ENCODE data around the gene DERL2.
"Not testable (repeated sequence)": the region's sequence is repeated elsewhere in the genome, so short reads cannot be mapped to it uniquely, and the experiment has no call there.

DERL2 gene

GRCh38 chr17:5434984-5435383 is 51.0 kb downstream of the DERL2 start:
- in situ Hi-C loops (cut with HindIII; ENCODE audit: low sequenced_read_pairs) = loop anchor here (5.0 kb wide), 1 partner anchor 37 kb away; no protein-coding TSS in a partner anchor
- H3K4me3 ChIP-seq (ENCODE audit: low read depth, low read length) = no peak overlapping the region
- no peak for TF ChIP-seq CTCF (IDR thresholded peaks at IDR 0.05; ENCODE audit: low read depth, low read length, missing control alignments)
- no peak for DNase-seq (ENCODE audit: low read depth)

DNA sequence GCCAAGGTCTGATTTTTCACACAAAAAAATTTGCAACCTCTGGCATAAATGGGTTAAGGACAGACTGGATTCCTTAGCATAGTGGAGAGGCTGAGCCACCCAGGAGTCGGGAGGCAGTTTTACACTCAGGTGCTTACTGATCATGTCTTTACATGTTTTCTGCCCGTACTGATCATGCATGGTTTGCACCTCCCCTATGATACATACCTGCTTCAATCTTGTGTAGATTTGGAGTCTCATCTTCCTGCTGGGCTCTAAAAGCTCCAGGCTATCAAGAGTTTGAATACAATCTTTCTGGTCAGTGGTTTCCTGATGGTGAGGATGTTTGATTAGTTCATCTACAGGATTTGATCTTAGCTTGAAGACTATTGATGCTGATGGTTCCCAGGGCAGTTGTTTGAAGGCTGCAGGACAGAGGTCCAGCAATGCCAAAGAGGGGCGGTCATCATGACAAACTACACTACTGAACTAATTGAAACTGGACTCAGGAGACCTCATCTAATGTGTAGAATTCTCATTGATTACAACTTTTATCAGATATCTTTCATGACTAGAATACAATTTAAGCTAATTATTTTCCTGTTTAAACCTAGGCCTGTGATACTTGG is 53.9 kb downstream of the DERL2 start:
- H3K4me3 ChIP-seq (ENCODE audit: low read depth, low read length) = no peak overlapping the region
- in situ Hi-C loops (cut with HindIII; ENCODE audit: low sequenced_read_pairs) = no loop called here
- DNase-seq (ENCODE audit: low read depth) = no peak
- TF ChIP-seq CTCF (IDR thresholded peaks at IDR 0.05; ENCODE audit: low read depth, low read length, missing control alignments) = no peak

- in situ Hi-C loops (cut with HindIII; ENCODE audit: low sequenced_read_pairs); H3K4me3 ChIP-seq (ENCODE audit: low read depth, low read length); DNase-seq (ENCODE audit: low read depth): not testable (repeated sequence)
These were observed 54.7 kb downstream of the DERL2 start for GRCh38 chr17:5431234-5431633.

- in situ Hi-C loops (cut with HindIII; ENCODE audit: low sequenced_read_pairs) = no loop called here
- no peak for DNase-seq (ENCODE audit: low read depth)
- H3K4me3 ChIP-seq (ENCODE audit: low read depth, low read length) = no peak overlapping the region
- no peak for TF ChIP-seq CTCF (IDR thresholded peaks at IDR 0.05; ENCODE audit: low read depth, low read length, missing control alignments)
These were observed 55.5 kb downstream of the DERL2 start for GRCh38 chr17:5430413-5430999.

DNA sequence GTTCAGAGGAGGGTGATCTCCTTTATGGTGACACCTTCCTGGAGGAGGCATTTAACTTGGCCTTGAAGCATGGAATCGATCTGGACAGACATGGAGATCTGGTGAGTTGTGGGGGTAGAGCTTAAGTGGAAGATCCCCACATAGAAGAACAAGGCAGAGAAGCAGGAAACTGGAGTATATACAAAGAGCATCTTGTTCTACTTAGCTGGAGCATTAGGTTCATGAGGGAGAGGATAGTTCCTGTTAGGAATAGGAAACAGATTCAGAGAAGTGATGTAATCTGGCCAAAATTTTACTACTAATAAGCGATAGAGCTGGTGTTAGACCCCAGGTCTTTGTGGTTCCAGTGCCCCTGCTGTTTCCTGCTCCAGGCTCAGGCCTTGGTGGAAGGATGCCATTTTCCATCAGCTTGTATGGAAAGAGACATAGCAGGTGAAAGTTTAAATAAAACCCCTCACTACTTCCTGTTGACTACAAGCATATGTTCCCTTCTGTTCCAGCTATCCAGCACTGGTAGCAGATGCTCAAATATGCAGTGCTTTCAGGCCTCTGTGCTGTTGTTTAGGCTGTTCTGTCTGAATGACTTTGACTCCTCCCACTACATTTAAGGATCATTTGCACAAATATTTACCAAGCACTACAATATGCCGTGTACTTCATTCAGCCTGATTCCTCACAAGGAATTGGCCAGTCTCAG is 56.6 kb downstream of the DERL2 start:
- DNase-seq (ENCODE audit: low read depth) = no peak
- in situ Hi-C loops (cut with HindIII; ENCODE audit: low sequenced_read_pairs) = no loop called here
- no peak overlapping the region for H3K4me3 ChIP-seq (ENCODE audit: low read depth, low read length)
- no peak for TF ChIP-seq CTCF (IDR thresholded peaks at IDR 0.05; ENCODE audit: low read depth, low read length, missing control alignments)

DNA sequence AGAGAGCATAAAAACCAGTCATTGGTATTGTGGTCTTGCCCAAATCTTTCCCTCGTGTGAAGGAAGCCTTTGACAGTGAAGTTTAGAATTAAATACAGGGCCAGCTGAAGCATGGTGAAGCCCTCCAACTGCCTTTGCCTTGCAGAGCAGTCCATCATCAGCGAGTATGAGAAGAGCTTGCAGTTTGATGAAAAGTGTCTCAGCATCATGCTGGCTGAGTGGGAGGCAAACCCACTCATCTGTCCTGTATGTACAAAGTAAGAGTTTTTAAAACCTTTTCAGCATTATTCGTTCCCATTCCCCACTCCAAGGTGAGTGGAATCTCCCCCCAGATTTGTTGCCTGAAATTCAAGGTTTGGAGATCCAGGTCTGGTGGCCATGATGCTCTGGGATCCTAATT is 60.2 kb downstream of the DERL2 start:
- in situ Hi-C loops (cut with HindIII; ENCODE audit: low sequenced_read_pairs) = no loop called here
- no peak for DNase-seq (ENCODE audit: low read depth)
- no peak overlapping the region for H3K4me3 ChIP-seq (ENCODE audit: low read depth, low read length)
- no peak for TF ChIP-seq CTCF (IDR thresholded peaks at IDR 0.05; ENCODE audit: low read depth, low read length, missing control alignments)

DNA sequence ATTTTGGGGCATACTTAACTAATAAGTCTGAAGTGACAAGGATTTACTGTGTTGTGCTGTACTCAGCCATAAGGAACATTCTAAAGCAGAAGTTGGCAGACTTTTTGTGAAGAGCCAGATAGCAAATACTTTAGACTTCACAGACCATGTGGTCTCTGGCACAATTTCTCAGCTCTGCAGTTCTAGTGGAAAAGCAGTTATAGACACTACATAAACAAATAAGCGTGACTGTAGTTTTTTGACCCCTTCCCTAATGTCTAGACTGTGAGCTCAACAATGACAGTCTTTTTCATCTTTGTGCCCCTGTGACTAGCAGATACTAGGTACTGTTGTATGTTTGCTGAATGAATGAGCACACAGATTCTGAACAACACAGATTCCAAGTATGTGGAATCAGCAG is 61.1 kb downstream of the DERL2 start:
- in situ Hi-C loops (cut with HindIII; ENCODE audit: low sequenced_read_pairs) = no loop called here
- DNase-seq (ENCODE audit: low read depth) = no peak
- TF ChIP-seq CTCF (IDR thresholded peaks at IDR 0.05; ENCODE audit: low read depth, low read length, missing control alignments) = no peak
- H3K4me3 ChIP-seq (ENCODE audit: low read depth, low read length) = no peak overlapping the region
